Dermis microvascular lymphatic vessel endothelial cell (primary cell): ENCODE results near the gene LORICRIN. TPM values are rescaled to one million over a fixed set of nuclear protein-coding genes. Genes with fewer than 3 reads are reported as not detected.

ENCODE experiments used
- DNase-seq, 2 donors: peaks; one replicate each; pipeline versions ENCODE4 v3.0.0 to v3.0.0-alpha.2; 2010; ENCODE audit warnings: low read depth in 2 of 2
- total RNA-seq: library from RNA; depleted of rRNA; stranded (reverse); fragments of >200 nt; gene quantifications from 2 replicates; pipeline ENCODE4 v1.2.1, GENCODE V29; 2014

Gene LORICRIN, protein sequence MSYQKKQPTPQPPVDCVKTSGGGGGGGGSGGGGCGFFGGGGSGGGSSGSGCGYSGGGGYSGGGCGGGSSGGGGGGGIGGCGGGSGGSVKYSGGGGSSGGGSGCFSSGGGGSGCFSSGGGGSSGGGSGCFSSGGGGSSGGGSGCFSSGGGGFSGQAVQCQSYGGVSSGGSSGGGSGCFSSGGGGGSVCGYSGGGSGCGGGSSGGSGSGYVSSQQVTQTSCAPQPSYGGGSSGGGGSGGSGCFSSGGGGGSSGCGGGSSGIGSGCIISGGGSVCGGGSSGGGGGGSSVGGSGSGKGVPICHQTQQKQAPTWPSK
- not detected in 2 replicates for total RNA-seq

DNA sequence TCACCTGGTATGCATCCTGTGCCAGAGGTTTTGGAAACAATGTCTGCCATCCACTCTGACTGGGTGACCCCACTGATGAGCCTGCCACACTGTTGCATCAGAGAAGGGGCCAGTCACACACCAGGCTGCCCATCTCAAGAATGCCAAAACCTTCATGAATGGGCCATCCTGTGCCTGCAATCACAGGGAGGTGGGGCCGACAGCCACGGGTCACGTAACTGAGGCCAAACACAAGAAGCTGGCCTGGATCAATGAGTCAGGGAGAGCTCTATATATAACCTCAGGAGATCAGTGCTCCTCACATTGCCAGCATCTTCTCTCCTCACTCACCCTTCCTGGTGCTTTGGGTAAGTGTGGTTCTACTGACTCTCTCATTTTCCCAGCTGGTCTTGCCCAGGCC is at the start of gene LORICRIN:
Gene LORICRIN, plus strand, starts transcription at position 301 of the 400 bp plus-strand sequence. CDS start 1,263 bp downstream, outside the sequence.
- no peak for DNase-seq

DNA sequence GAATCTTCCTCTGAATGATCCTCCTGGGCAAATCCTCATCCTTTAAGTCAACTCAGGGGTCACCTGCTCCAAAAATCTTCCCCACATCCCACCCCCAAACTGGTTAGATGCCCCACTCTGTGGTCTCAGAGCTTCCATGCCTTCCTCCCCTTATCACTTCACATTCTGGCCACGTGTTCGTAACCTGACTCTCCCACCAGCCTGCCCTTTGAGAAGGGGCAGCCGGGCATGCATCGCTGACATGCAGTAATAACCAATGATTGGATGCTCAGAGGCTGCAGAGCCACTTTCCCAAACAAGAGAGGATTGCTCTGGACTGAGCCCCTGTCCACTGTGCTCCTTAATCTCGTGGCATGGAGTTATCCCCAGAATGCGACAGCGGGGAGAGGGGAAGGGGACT is 49.3 kb upstream of the LORICRIN start:
- DNase-seq: no peak

GRCh38 chr1:153212201-153212600 is 47.3 kb upstream of the LORICRIN start:
- DNase-seq: no peak

DNA sequence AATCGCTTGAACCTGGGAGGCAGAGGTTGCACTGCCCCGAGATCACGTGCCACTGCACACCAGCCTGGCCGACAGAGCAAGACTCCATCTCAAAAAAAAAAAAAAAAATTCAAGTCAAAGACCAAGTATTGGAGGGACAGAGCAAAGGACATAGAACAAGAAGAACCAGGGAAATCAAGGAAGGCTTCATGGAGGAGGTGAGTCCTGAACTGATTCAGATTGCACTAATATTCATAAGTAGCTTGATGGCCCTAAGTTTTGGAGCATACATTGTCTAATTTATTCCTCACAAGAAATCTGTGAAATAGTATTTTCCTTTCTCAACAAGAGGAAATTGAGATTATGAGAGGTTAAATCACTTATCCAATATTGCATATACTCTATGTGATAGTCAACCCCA is 46.0 kb upstream of the LORICRIN start:
- no peak for DNase-seq

- no peak for DNase-seq
These were observed 42.3 kb upstream of the LORICRIN start, which contains the start of gene PRR9 for GRCh38 chr1:153217212-153217611. PRR9 (plus strand) TSS chr1:153217584; CDS start chr1:153218145, 561 bp downstream.

- no peak for DNase-seq
These were observed 41.6 kb upstream of the LORICRIN start for GRCh38 chr1:153217744-153218416.

GRCh38 chr1:153220606-153221303 is 38.7 kb upstream of the LORICRIN start:
- no peak for DNase-seq

- peak; percentile 12 to 47 for DNase-seq
These were observed 36.2 kb upstream of the LORICRIN start for GRCh38 chr1:153223040-153223891.

DNA sequence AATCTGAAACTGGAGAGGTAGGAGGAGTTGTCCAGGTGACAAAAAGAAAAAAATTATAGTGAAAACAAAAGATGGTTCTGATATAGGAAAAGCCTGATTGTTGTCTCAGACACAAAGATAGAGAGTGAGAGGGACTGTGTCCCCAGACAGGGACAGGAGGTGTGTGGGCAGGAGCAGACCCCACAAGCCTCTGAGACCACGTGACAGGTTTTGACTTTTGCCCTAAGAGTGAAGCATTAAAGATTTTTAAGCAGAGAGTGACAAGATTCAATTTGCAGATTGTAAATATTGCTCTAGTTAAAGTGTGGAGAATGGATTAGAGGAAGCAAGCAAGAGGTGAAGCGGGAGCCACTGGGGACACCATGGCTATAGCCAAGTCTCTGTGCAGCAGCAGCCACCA is 31.7 kb upstream of the LORICRIN start:
- no peak for DNase-seq

- DNase-seq: no peak
These were observed 31.0 kb upstream of the LORICRIN start for GRCh38 chr1:153228491-153228890.

GRCh38 chr1:153229076-153229829 is 30.2 kb upstream of the LORICRIN start:
- DNase-seq: peak in 1 of 2 donors; percentile 11

- no peak for DNase-seq
These were observed 28.1 kb upstream of the LORICRIN start for GRCh38 chr1:153231363-153231762.

GRCh38 chr1:153231785-153232184 is 27.7 kb upstream of the LORICRIN start:
- DNase-seq: no peak

GRCh38 chr1:153232553-153232952 is 26.9 kb upstream of the LORICRIN start:
- no peak for DNase-seq

DNA sequence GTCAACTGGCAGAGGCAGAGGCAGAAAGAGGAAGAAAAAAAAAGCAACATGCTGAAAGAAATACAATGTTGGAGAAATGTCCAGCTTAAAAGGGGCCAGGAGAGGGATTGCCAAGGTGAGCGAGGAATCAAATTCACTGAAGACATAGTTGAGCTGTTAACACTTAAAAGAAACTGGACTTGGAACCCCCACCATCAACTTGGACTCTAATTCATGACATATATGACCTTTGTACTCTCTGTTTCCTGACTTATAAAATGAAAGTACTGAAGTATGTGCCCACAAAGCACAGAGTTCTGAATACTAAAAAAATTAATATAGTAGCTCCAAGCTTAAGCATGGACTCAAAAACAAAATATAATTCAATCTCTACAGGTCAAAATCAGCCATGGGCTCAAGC is 26.0 kb upstream of the LORICRIN start:
- no peak for DNase-seq

DNA sequence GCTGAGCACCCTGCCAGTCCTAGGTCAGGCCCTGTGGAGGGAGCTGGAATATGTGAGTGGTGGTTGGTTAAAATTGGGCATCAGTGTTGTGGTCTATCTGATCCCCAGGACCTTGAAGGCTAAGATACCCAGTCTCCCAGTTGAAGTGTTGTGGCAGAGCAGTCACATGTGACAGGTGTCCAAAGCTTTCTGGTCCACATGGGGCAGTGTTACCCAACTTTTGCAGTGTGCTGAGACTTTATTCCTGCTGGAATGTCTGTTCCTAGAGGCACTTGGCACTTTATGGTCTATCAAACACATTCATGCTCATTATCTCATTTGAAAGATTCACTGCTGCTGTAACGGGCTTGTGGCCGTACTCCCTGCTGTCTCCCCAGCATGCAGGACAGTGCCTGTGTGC is 21.0 kb upstream of the LORICRIN start:
- no peak for DNase-seq

DNA sequence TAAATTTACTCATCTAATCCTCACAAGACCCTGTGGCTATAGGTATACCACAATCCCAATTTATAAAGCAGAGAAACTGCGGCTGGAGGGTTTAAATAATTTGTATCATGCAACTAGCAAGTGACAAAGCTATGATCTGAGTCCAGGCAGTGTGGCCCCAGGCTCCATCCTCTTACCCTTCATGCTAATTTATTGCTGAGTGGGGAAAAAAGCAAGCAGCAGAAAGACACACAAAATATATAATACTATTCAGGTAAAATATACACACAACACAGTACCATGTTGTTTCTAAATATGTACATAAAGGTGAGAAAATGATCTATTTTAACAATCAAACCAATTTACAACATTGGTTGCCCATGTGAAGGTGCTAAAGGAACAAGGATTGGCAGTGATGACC is 17.3 kb upstream of the LORICRIN start:
- no peak for DNase-seq

- DNase-seq: no peak
These were observed 14.0 kb upstream of the LORICRIN start for GRCh38 chr1:153245466-153245865.

DNA sequence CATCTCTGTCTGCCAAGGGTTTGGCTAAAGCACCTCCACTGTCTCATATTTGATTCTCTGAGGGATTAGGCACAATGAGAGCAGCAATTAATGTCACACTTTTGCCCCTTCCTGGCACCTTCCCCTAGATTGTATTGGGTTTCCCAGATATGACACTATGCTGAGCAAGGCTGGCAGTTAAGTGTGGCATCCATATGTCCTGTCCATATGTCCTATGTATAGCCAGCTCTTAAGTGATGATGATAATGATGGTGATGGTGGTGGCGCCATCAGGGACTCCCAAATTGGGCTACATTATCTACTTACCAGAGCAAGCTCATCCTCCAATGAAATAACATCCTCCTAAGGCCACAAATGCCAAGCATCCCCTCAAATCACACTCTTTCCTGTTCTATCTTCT is 13.5 kb upstream of the LORICRIN start:
- DNase-seq: no peak

GRCh38 chr1:153246825-153247224 is 12.7 kb upstream of the LORICRIN start:
- no peak for DNase-seq
